Cardiac fibroblast (primary cell): Measurements from ENCODE around the gene FITM1.

Source experiments
- DNase-seq, 2 donors: peaks; one replicate each; pipeline versions ENCODE4 v3.0.0 to v3.0.0-alpha.2; 2010; ENCODE audit warnings: low read depth in 2 of 2
- H3K4me3 ChIP-seq, 2 donors: replicated peaks in 1 of 2; 1 replicate in 1 of 2; 2 replicates in 1 of 2; pipeline ENCODE4 v1.5.1; 2011; ENCODE audit warnings: low read depth in 2 of 2, low read length in 2 of 2, mild to moderate bottlenecking in 2 of 2, moderate library complexity in 1 of 2
- TF ChIP-seq, protein P1 (sequence below): IDR thresholded peaks from one replicate; pipeline ENCODE4 v1.5.1; 2011; ENCODE audit warnings: low read depth, mild to moderate bottlenecking, low read length, inconsistent platforms

Gene FITM1

DNA sequence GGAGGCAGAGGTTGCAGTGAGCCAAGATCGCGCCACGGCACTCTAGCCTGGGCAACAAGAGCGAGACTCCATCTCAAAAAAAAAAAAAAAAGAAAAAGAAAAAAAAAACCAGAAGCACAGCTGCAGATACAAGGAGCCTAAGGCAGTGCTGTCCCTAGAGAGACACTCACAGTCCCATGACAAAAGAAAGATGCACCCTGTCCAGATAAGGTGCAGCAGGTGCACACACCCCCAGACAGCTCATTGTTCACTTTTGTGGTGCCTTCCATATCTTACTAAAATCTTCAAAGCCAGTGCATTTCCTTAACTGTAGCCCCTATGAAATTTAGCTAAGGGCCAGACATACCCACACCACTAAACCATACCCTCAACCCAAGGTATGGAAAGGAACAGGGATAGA, 8.0 kb upstream of the FITM1 start:
- TF ChIP-seq, protein P1, sequence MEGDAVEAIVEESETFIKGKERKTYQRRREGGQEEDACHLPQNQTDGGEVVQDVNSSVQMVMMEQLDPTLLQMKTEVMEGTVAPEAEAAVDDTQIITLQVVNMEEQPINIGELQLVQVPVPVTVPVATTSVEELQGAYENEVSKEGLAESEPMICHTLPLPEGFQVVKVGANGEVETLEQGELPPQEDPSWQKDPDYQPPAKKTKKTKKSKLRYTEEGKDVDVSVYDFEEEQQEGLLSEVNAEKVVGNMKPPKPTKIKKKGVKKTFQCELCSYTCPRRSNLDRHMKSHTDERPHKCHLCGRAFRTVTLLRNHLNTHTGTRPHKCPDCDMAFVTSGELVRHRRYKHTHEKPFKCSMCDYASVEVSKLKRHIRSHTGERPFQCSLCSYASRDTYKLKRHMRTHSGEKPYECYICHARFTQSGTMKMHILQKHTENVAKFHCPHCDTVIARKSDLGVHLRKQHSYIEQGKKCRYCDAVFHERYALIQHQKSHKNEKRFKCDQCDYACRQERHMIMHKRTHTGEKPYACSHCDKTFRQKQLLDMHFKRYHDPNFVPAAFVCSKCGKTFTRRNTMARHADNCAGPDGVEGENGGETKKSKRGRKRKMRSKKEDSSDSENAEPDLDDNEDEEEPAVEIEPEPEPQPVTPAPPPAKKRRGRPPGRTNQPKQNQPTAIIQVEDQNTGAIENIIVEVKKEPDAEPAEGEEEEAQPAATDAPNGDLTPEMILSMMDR = no peak

DNA sequence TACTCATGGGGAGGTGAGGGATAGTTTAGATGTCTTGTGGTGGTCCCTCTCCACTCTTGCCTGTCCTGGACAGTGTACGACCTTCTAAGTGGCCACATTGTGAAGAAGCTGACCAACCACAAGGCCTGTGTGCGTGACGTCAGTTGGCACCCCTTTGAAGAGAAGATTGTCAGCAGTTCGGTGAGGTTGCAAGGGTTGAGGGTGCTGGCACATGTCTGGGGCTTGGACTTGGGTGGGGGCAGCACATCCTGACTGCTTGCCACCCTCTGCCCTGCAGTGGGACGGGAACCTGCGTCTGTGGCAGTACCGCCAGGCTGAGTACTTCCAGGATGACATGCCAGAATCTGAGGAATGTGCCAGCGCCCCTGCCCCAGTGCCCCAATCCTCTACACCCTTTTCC, 7.6 kb upstream of the FITM1 start:
- DNase-seq = no peak
- H3K4me3 ChIP-seq = no peak overlapping the region
- TF ChIP-seq, protein P1 = no peak

More for the DNA sequence above, 8.0 kb upstream of the FITM1 start:
- no peak for DNase-seq
- H3K4me3 ChIP-seq = no peak overlapping the region

DNA sequence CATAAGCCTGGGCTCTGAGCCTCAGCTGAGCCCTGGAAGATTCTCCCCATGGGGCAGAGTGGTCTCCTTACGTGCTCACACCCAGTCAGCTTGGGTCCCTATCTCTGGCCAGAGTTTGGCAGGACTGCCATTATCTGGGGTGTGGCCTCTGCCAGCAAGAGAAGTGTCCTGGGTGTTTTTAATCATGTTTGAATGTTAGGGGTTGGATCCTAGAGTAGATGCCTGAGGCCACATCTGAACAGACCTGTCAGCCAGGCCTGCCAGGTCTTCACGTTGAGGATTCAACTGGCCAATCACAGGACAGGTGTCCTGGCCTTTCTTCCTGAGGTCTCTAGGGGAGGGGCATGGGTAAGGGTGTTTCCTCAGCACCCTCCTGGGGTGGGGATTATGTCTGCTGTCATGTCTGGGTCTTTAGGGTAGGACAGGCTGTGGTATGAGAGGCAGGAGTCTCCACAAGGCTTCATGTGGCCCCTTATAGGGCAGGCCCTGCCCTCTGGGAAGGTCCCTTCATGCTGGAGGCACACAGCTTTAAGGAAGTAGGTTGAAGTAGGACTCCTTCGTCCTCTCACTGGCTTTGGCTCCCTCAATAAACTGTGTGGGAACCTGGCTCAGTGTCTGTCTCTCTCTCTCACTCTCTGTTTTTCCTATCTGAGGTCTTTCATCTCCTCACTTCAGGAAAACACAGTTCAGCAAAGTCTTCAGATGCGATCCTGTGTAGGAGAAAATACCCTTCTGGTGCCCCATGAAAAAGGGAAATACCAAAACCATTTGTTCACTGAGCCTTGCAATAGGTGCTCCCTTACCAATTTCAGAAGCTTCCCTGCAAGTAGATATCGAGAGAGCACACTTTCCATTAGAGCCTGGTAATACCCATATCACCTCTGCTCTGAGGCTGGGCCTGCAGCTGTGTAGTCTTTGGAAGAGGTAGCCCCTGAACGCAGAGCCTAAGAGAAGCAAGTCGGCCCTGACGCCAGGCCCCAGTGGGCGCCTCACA, 6.7 kb upstream of the FITM1 start:
- no peak overlapping the region for H3K4me3 ChIP-seq
- TF ChIP-seq, protein P1 = no peak
- no peak for DNase-seq

DNA sequence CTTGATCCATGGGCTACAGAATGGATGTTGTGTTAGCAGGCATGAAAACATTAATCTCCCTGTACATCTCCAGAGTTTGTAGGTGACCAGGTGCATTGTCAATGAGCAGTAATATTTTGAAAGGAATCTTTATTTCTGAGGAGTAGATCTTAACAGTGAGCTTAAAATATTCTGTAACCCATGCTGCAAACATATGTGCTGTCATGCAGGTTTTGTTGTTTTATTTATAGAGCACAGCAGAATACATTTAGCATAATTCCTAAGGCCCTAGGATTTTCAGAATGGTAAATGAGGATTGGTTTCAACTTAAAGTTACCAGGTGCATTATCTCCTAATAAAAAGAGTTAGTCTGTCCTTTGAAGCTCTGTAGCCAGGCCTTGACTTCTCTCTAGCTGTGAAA, 3.5 kb upstream of the FITM1 start:
- H3K4me3 ChIP-seq = no peak overlapping the region
- DNase-seq = no peak
- TF ChIP-seq, protein P1 = no peak

DNA sequence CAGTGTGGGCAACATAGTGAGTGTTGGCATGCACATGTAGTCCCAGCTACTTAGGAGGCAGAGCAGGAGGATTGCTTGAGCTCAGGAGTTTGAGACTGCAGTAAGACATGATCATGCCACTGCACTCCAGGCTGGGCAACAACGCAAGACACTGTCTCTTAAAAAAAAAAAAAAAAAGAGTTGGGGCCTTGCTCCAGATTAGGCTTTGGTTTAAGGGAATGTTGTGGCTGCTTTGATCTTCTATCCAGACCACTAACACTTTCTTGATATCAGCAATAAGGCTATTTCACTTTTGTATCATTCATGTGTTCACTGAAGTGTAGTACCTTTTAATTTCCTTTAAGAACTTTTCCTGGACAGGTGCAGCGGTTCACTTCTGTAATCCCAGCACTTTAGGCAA, 2.8 kb upstream of the FITM1 start:
- TF ChIP-seq, protein P1 = no peak
- H3K4me3 ChIP-seq = no peak overlapping the region
- DNase-seq = no peak

DNA sequence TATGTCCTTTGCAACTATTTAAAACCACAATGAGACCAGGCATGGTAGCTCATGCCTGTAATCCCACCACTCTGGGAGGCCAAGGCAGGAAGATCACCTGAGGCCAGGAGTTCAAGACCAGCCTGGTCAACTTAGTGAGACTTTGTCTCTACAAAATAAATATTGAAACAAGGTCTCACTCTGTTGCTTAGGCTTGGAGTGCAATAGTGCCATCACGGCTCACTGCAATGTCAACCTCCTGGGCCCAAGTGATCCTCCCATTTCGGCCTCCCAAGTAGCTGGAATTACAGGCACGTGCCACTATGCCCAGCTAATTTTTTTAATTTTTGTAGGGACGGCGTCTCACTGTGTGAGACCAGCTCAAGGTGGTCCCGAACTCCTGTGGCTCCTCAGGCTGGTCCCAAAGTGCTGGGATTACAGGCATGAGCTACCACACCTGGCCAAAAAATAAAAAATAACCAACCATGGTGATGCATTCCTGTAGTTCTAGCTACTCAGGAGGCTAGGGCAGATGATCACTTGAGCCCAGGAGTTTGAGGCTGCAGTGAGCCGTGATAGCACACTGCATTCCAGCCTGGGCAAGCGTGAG, 955 bp upstream of the FITM1 start:
- no peak overlapping the region for H3K4me3 ChIP-seq
- DNase-seq = no peak
- TF ChIP-seq, protein P1 = no peak
